ENCODE data around the gene LONP2.

DNA sequence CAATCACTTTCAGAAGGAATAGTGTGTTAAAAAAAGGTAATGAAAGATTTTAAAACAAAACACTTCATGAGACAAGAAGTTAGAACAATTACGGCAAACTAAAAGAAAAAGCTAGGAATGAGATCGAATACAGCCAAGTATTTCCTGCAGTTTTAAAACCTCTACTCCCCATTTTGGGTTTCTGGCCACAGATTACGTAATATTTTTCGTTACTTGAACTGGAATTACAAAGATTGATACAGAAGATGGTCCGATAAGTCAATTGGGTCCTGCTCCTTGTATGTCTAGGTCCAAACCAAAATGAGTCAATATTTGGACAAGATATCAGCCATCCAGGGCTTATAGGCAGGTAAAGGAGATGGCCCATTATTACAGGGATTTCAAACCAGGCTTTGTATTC, 88.9 kb downstream of the LONP2 start:
- TF ChIP-seq CTCF (IDR thresholded peaks at IDR 0.05; ENCODE audit: poor library complexity, severe bottlenecking) (no peak), EP300 (conservative IDR thresholded peaks at IDR 0.05; ENCODE audit: poor library complexity, severe bottlenecking) (no peak), EZH2 (IDR thresholded peaks at IDR 0.05; ENCODE audit: borderline replicate concordance, insufficient read depth, low read length, poor library complexity, severe bottlenecking) (no peak), POLR2AphosphoS5 (IDR thresholded peaks at IDR 0.05) (no peak), TAF1 (IDR thresholded peaks at IDR 0.05; ENCODE audit: low read depth) (no peak), RAD21 (conservative IDR thresholded peaks at IDR 0.05) (no peak), SMC3 (conservative IDR thresholded peaks at IDR 0.05; ENCODE audit: poor library complexity) (no peak), MXI1 (conservative IDR thresholded peaks at IDR 0.05; ENCODE audit: poor library complexity, severe bottlenecking) (no peak), REST (IDR thresholded peaks at IDR 0.05; ENCODE audit: borderline replicate concordance) (no peak)

All from neural cell (in vitro differentiated cells).